ENCODE measurements around the gene CEBPG.

CEBPG gene

DNA sequence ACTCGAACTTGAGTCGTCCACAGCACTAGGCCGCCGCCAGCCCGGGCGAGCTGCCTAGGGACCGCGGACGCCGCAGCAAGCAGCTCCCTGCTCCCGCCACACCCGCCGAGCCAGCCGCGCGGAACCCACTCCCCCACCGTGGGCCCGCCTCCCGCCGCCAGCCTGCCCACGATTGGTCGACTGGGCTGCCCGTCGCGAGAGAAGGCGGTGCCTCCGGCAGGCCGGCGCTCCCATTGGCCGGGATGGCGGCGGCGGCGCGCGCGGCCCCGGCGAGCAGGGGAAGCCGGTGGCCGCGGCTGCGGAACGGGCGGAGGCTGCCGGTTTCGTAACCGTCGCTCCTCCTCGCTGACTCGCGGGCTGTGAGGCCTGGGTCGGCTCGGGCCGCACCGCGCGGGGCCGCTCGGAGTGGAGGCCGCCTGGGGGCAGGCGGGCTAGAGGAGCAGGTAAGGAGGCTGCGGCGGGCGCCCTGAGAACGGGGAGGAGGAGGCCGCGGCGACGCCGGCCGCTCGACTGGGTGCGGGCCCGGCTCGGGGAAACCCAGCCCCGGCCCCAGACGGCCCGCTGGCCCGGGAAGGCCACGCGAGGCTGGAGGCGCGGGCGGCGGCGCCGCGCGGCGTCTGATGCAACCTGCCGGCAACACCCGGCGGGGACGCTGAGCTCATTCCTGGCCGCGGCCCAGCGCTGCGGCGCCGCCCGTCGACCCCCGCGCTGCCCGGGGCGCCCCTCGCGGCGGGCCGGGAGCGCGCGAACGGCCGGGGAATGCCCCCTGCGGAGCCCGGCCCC lies at the start of gene CEBPG:
TSS of gene CEBPG (plus strand) at position 257 of the 783 bp plus-strand sequence. CDS start 5,531 bp downstream, outside the sequence.
- H3K4me3 ChIP-seq (ENCODE audit: low read depth, low read length): peak within 1 kb of the TSS; percentile 86

DNA sequence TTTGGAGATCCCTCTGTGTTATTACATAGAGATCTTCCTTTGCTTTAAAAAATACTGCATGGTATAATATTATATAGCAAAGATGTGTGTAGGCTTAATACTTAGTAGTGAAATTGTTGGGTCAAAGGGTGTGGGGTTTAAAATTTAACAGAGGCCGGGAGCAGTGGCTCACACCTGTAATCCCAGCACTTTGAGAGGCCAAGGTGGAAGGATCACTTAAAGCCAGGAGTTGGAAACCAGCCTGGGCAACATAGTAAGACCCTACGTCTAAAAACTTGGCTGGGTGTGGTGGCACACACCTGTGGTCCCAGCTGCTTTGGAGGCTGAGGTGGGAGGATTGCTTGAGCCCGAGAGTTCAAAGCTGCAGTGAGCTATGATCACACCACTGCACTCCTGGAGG lies 48.9 kb upstream of the CEBPG start:
- H3K4me3 ChIP-seq (ENCODE audit: low read depth, low read length): no peak overlapping the region

DNA sequence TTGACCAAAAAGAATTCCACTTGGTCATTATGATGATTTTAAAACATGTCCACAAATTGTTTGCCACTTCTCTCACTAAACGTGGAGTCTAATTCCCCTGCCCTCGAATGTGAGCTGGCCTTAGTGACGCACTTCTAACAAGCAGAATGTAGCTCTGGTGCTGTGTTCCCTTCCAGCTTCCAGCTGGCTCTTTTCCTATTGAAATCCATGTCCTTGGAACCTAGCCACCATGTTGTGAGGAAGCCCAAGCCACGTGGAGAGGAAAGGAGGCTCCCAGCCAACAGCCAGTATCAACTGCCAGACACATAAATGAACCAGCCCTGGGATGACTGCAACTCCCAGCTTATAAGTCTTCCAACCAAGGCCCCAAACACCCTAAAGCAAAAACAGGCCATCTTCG lies 47.6 kb upstream of the CEBPG start:
- no peak overlapping the region for H3K4me3 ChIP-seq (ENCODE audit: low read depth, low read length)

DNA sequence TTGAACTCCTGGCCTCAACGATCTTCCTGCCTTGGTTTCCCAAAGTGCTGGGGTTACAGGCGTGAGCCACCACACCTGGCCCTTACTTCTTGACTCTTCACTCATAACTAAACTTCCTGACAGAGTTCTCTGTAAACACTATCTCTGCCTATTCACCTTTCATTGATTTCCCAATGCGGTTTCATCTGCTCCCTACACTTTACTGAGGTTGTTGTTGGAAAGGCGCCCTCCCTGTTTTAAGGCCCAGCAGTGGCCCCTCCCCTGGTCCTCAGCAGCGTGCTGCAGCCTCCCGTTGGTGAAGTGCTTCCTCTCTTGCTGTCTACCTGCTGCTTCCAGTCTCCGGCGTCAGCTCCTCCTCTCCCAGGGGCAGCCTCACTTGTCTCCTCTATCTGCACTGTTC lies 44.4 kb upstream of the CEBPG start:
- H3K4me3 ChIP-seq (ENCODE audit: low read depth, low read length): no peak overlapping the region

DNA sequence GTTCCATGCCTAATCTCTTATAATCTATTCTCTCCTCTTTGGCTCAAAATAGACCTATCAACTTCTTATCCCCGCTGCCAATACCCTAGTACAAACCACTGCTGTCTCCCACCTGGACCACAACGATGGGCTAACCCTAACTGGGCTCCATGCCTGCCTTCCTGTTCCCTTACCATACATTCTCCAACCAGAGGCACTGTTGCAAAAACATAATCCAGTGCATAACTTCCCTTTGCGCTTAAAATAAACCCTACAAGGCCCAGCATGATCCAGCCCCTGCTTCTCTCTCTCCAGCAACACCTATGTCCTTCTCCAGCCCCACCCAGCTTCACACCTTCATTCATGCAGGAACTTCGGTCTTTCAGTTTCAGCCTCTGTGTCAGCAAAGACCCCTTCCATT lies 43.8 kb upstream of the CEBPG start:
- H3K4me3 ChIP-seq (ENCODE audit: low read depth, low read length): no peak overlapping the region

DNA sequence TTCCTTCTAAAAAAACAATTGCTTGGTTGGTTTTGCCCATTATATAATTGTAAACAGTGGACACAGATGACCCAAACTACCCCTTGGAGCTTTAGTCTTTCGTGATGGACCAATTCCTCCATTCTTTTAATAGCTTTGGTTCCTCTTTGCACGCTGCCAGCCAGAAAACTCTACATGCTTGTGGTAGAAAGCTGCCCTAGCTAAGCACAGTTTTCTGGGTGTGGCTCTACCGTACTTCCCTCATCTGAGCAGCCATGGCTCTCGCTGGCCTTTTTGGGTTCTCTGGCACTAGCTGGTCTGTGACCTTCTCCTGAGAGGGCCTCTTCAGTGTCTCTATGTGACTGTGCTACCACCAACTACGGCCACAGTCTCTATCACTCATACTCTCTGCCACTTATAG lies 41.3 kb upstream of the CEBPG start:
- no peak overlapping the region for H3K4me3 ChIP-seq (ENCODE audit: low read depth, low read length)

DNA sequence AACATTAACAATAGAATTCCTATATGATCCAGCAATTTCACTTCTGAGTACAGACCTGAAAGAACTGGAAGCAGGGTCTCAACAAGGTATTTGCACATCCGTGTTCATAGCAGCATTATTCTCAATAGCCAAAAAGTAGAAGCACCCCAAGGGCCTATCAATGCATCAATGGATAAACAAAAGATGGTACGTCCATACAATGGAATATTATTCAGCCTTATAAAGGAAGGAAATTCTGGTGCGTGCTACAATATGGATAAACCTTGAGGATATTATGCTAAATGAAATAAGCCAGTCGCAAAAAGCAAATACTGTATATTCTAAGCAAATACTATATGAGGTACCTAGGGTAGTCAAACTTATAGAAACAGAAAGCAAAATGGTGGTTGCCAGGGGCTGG lies 40.4 kb upstream of the CEBPG start:
- no peak overlapping the region for H3K4me3 ChIP-seq (ENCODE audit: low read depth, low read length)

DNA sequence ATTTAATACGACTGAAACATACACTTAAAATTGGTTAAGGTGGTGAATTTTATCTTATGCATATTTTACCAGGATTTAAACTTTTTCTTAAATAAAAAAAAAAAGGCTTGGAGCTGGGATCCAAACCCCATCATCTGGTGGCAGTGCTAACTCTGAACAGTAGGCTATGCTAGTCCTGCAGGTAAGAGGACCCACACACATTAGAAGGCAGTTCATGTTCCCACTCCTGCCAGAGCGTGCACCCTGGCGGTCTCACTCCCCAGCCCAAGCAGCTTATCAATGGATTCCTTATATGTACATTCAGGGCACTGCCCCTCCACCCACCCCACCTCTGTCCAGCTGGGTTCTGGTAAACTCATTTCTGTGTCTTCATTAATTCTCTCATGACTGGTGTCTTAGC lies 39.9 kb upstream of the CEBPG start:
- no peak overlapping the region for H3K4me3 ChIP-seq (ENCODE audit: low read depth, low read length)

DNA sequence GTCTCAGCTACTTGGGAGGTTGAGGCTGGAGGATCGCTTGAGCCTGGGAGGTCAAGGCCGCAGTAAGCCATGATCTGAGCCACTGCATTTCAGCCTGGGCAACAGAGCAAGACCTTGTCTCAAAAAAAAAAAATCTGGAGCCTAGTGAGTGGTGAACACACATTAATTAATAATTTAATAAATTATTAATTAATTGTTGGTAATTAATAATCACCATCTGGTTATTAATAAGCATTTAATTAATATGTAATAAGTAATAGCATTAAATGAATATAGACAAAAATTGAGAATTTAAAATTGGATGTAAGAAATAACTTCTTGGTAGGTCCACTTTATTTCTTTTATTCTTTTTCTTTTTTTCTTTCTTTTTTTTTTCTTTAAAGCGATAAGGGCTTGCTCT lies 39.2 kb upstream of the CEBPG start:
- H3K4me3 ChIP-seq (ENCODE audit: low read depth, low read length): no peak overlapping the region

DNA sequence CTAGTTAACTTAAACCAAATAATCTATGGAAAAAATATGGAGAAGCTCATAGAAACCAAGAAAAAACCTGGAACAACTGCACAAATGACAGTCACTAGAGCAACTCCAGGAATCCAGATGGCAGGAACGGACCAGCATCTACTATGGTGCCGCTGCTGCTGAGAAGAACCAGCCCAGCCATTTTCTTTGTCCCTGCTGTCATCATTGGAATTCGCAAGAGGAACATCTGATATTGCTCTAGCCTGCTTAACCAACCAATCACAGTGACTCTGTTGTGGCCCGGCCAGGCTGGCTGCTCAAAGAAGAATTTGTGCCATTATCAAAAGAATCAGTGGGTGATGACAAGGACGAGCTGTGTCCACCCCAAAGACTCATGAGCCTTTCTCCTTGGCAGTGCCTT lies 38.1 kb upstream of the CEBPG start:
- no peak overlapping the region for H3K4me3 ChIP-seq (ENCODE audit: low read depth, low read length)

DNA sequence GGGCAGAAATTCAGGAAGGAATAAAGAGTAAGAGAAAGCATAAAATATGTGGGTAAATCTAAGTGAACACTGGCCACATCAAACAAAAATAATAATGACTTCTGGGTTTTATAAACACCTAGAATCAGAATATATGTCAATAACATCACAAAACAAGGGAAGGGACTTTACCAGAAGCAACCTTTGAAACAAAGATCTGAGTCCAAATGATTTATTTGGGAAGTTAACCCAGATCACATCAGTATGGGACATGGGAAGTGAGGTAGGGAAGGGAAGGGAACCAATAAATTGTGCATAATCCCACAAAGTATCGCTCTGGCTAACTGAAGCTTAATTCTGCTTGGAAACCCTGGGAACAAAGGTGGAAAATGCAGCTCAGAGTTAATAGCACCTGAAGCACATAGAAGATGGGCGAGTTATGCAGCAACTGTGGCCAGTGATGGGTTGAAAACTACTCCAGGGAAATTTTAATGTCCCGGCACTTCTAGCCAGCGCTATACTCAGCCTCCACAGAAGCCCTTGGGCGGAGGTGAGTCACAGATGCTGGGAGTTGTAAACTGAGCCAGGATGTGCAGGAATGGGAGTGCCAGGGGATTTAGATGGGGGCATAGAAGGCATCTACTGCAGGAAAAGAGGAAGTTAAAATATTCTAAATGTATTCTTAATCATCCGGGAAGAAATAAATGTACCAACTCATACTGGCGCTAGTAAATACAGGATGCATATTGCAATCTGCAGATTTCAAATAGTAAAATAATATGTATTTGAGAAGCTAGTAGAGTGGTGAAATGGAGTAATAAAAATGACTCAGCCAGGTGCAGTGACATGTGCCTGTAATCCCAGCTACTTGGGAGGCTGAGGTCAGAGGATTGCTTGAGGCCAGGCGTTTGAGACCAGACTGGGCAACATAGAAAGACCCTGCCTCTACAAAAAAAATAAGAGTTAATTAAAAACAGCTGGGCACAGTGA lies 34.2 kb upstream of the CEBPG start:
- no peak overlapping the region for H3K4me3 ChIP-seq (ENCODE audit: low read depth, low read length)

DNA sequence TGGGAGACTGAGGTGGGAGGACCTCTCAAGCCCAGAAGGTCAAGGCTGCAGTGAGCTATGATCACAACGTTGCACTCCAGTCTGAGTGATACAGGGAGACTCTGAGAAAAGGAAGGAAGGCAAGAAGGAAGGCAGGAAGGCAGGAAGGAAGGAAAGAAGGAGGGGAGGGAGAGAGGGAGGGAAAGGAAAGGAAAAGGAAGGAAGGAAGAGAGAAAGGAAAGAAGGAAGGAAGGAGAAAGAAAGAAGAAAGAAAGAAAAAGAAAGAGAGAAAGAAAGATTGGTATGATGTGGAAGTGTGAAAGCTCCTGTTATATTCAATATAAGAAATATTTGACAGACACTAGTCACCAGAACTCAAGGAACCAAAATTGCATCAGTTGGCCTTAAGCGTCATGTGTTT lies 32.5 kb upstream of the CEBPG start:
- no peak overlapping the region for H3K4me3 ChIP-seq (ENCODE audit: low read depth, low read length)

DNA sequence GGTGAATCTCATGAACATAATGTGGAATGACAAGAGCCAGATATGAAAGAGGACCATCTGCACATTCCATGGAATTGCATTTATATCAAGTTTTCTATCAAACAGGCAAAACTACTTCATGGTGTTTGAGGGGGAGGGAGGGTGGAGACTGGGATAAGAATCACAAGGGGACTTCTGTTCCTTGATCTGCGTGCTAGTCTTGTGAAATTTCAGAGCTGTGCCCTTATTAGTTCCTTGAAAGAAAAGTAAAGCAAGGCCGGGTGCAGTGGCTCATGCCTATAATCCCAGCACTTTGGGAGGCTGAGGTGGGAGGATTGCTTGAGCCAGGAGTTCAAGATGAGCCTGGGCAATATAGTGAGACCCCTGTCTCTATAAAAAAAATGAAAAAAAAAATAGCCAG lies 30.2 kb upstream of the CEBPG start:
- no peak overlapping the region for H3K4me3 ChIP-seq (ENCODE audit: low read depth, low read length)

DNA sequence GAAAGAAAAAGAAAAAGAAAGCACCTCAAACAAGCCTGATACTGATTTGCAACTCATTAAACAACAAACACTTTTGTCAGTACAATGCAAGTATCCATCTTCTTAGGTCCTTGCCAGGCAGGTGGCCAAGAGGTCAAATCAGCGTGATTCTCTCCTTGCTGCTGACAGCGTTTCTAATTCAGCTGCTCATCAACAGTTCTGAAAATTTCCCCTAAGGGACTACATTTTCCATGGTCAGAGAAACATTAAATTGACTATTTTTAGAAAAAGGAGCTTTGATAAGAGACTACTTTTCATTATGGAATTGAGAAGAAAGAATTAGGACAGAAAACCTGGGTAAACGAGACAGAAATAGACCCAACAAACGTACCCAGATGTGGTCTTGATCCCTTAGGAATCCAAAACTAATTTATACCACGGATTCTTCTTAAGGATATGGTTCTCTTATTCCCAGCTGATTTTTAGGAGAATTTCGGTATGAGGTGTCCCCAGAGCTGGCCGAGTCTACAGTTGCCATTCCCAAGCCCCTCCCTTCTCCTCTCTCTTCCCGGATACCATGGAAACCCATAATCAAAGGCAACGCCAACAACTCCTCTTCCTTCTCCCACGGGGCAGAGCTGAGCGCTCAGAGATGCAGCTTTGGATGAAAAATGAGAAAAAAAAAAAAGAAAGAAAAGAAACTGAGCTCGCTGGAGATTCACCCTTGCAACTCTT lies 29.5 kb upstream of the CEBPG start:
- H3K4me3 ChIP-seq (ENCODE audit: low read depth, low read length): no peak overlapping the region

DNA sequence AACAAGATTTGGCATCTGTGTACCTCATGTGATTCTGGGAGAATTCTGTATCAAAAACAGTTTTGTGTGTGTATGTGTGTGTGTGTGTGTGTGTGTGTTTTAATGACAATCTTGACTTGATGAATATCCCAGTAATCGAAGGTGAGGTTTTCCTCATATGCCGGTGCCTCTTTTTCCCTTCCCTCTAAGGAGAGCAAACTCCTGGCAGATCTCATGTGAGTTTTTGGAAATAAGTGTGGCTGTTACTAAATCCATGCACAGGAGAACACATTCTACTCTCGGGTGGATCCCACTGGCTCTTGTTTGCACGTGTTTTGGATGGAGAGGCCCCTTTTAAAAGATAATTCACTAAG lies 29.0 kb upstream of the CEBPG start:
- H3K4me3 ChIP-seq (ENCODE audit: low read depth, low read length): no peak overlapping the region

DNA sequence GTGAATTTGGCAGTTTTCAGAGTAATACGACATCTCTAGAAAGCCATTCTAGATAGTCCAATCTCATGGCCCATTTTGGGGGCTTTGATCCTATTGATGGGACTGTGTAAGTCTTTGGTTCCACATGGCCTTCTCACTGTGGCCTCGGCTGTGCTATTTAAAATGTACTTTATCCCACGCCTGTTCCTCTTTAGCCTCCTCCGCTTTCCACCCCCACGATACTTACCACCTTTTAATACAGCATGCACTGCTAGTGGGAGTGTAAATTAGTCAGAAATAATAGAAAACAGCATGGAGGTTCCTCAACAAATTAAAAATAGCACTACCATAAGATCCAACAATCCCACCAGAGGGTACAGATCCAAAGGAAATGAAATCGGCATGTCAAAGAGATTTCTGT lies 28.3 kb upstream of the CEBPG start:
- H3K4me3 ChIP-seq (ENCODE audit: low read depth, low read length): no peak overlapping the region

DNA sequence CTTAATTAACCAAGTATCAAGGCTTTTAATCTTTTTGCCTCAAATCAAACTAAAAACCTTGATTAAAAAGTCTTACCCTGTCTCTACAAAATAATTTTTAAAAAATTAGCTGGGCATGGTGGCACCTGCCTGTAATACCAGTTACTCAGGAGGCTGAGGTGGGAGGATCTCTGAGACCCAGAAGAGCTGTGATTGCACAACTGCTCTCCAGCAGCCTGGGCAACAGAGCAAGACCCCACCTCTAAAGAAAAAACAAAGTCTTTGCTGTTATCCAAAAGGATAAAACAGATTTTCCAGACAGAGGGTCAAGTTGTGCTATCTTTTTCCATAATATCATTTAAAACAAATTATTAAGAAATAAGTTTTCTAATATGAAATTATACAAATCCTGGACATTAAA lies 26.8 kb upstream of the CEBPG start:
- H3K4me3 ChIP-seq (ENCODE audit: low read depth, low read length): no peak overlapping the region

DNA sequence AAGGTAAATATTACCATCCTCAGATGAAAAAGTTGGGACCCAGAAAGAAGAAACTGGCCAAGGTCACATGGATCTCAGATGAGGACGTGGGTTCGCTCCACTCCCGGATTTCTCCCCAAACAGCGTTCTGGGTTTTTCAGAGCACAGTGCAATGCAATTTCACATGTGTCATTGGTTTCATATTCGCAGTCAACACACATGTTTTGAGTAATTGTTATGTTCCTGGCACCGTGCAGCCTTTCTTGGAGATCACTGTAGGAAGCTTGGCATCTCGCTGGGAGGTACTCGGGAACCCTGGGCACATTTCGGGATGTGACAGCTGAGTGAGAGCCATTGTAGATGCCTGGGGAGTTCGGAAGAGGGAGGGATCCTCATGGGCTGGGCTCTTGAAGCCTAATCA lies 26.2 kb upstream of the CEBPG start:
- no peak overlapping the region for H3K4me3 ChIP-seq (ENCODE audit: low read depth, low read length)

DNA sequence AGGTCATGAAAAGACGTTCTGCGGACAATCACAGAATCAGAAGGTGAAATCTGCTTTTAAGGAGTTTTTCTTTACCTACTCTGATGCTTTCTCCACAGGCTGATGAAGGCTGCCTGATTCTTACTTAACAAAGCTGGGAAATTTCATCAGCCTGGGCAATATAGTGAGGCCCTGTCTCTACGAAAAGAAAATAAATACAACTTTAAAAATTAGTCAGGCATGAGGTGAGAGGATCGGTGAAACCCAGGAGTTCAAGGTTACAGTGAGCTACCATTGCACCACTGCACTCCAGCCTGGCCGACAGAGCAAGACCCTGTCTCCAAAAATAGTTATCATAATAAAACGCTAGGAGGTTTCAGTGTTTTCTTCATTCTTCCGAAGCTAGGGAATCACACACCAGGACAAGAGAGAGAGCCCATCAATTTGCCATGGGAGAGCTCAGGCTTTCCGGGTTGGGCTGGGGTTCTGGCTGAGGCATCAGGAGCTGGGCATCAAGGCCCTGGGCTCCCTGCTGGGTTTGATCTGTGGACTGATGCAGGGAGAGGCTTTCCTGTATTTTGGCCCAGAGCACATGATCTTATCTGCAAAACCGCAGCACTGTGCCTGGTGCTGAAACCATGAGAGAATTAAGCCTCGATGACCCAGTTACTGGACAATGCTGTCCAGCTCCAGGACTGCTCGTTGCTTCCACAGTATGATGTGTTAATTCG lies 25.1 kb upstream of the CEBPG start:
- H3K4me3 ChIP-seq (ENCODE audit: low read depth, low read length): no peak overlapping the region

DNA sequence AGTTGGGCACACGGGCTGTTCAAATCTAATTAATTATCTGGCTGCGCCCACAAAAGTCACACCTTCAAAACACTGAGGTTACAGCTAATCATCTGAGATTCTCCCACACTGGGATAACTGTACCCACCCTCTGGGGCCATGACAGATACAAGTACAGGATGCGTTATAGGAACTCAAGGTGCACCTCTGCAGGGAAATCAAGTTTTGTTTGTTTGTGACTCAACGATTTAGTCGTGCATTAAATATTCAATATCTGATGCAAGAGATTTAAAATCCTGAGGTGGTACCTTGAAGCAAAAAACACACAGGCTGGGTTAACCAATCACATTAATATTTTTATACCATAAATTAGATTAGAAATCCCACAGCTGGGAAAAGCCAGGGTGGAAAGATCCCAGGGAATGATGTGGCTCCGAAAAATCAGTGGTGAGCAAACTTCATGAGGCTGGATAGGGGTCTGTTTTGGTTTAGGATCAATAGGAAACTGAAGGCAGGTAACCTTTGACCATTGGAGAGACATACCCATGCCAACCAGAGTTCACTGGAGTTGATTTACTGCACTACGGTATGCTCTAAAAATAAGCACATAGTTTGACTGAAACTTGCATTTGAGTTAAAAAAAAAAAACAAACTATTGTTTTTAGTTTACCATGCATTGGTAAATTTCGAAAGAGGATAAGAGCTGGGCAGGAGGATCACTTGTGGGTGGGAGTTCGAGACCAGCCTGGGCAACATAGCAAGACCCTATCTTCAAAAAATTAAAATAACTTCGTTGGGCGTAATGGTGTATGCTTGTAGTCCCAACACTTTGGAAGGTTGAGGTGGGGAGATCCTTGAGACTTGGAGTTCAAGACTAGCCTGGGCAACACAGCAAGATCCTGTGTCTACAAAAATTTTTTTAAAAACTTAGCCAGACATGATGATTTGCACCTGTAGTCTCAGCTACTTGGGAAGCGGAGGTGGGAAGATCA lies 23.9 kb upstream of the CEBPG start:
- no peak overlapping the region for H3K4me3 ChIP-seq (ENCODE audit: low read depth, low read length)
